HL-60 (cell line): ENCODE data around the gene LRRC25.

Source experiments
- DNase-seq, 2 experiments: peaks; one replicate each; pipeline ENCODE4 v3.0.0-alpha.2; 2010 to 2020; ENCODE audit warnings: low read depth in 1 of 2, low spot score in 1 of 2
- H3K27ac ChIP-seq: fragments of 250-450 bp; sonication (Bioruptor Pico); replicated peaks from 2 replicates; pipeline ENCODE4 v1.5.1; 2020; ENCODE audit warnings: mild to moderate bottlenecking, moderate library complexity
- H3K27me3 ChIP-seq: fragments of 250-450 bp; sonication (Bioruptor Pico); 2 replicates; pipeline ENCODE4 v1.5.1; 2021; ENCODE audit warnings: mild to moderate bottlenecking, moderate library complexity; ENCODE audit not compliant: insufficient read depth, poor library complexity, severe bottlenecking
- H3K4me3 ChIP-seq: replicated peaks from 2 replicates; pipeline ENCODE4 v1.5.1; 2011; ENCODE audit warnings: mild to moderate bottlenecking, control low read depth, low read length; ENCODE audit not compliant: insufficient read depth
- CTCF ChIP-seq: IDR thresholded peaks from one replicate; pipeline ENCODE4 v1.5.1; 2011; ENCODE audit warnings: low read length, control low read depth, inconsistent platforms; ENCODE audit not compliant: insufficient read depth
- GABPA ChIP-seq: IDR thresholded peaks from 2 replicates; pipeline ENCODE4 v1.6.1; 2012; ENCODE audit warnings: low read depth
- POLR2AphosphoS5 ChIP-seq: IDR thresholded peaks from 2 replicates; pipeline ENCODE4 v1.6.1; 2012; ENCODE audit warnings: low read depth
- REST ChIP-seq: IDR thresholded peaks from 2 replicates; pipeline ENCODE4 v1.6.1; 2012; ENCODE audit warnings: low read depth; ENCODE audit not compliant: insufficient replicate concordance
- SPI1 ChIP-seq: IDR thresholded peaks from 2 replicates; pipeline ENCODE4 v1.6.1; 2012; ENCODE audit warnings: low read depth, mild to moderate bottlenecking, borderline replicate concordance

Gene LRRC25

GRCh38 chr19:18422530-18423191 is 25.2 kb upstream of the LRRC25 start:
- TF ChIP-seq SPI1 (no peak), GABPA (no peak), CTCF (no peak), POLR2AphosphoS5 (no peak), REST (no peak)
- Histone ChIP-seq H3K27me3 (no peaks in the 10 kb centered on the region), H3K27ac (no peak overlapping the region), H3K4me3 (no peak overlapping the region)
- no peak for DNase-seq

- H3K27me3 ChIP-seq: no peaks in the 10 kb centered on the region
- no peak overlapping the region for H3K27ac ChIP-seq
- no peak for DNase-seq
- TF ChIP-seq GABPA (no peak), REST (no peak), SPI1 (no peak), CTCF (no peak), POLR2AphosphoS5 (no peak)
- no peak overlapping the region for H3K4me3 ChIP-seq
Observed at GRCh38 chr19:18421371-18421959, 24.0 kb upstream of the LRRC25 start.

GRCh38 chr19:18420930-18421329 is 23.5 kb upstream of the LRRC25 start:
- Histone ChIP-seq H3K27me3 (no peaks in the 10 kb centered on the region), H3K27ac (no peak overlapping the region), H3K4me3 (no peak overlapping the region)
- no peak for DNase-seq
- TF ChIP-seq GABPA: no peak
- TF ChIP-seq POLR2AphosphoS5: no peak
- TF ChIP-seq REST: no peak
- TF ChIP-seq SPI1: no peak
- TF ChIP-seq CTCF: no peak
